Activated CD8-positive, alpha-beta memory T cell treated with anti-CD3 and anti-CD28 coated beads, Interleukin-2, amount 10 ng/mL, durations not matched to agents 7 days and 5 days (primary cell): ENCODE results near the gene FAM209B. TPM values are rescaled to one million over a fixed set of nuclear protein-coding genes. Genes with fewer than 3 reads are reported as not detected.
"Not testable (repeated sequence)": the region's sequence is repeated elsewhere in the genome, so short reads cannot be mapped to it uniquely, and the experiment has no call there.

Source experiments
- ATAC-seq: fragments of 150-1000 bp; cut with Tn5 transposase; one replicate; pipeline ENCODE4 v1.10.0; 2021; ENCODE audit warnings: moderate library complexity
- CTCF ChIA-PET: fragments of 350-600 bp; sonication (Branson Sonifier 250); formaldehyde crosslinking; loops from one replicate; lab custom pipeline; 2021; ENCODE audit warnings: antibody characterized with exemption; lab: Charles Lee
- DNase-seq: peaks from one replicate; pipeline ENCODE4 v3.0.0-alpha.2; 2020
- H3K27ac Mint-ChIP-seq: one replicate; pipeline ENCODE4 v1.8.0; 2021; ENCODE audit warnings: mild to moderate bottlenecking, mixed read lengths
- H3K27me3 Mint-ChIP-seq: one replicate; pipeline ENCODE4 v1.8.0; 2021; ENCODE audit warnings: mixed read lengths
- H3K36me3 Mint-ChIP-seq: one replicate; pipeline ENCODE4 v1.8.0; 2021; ENCODE audit warnings: mild to moderate bottlenecking, mixed read lengths
- H3K4me1 Mint-ChIP-seq: one replicate; pipeline ENCODE4 v1.8.0; 2021; ENCODE audit warnings: mixed read lengths
- H3K4me3 Mint-ChIP-seq: one replicate; pipeline ENCODE4 v1.8.0; 2021; ENCODE audit warnings: mild to moderate bottlenecking, moderate library complexity, mixed read lengths
- H3K9me3 Mint-ChIP-seq: one replicate; pipeline ENCODE4 v1.8.0; 2022; ENCODE audit warnings: low read depth, mixed read lengths
- total RNA-seq, 2 experiments: library from RNA; stranded (reverse); gene quantifications; one replicate each; pipeline ENCODE4 v1.2.3, GENCODE V29; 2021

Gene FAM209B
- total RNA-seq, 2 experiments from 2014 or later, result 1.3 to 1.7 TPM

GRCh38 chr20:56554869-56555268, 21.8 kb downstream of the FAM209B start:
- Mint-ChIP-seq H3K27ac (peak overlapping the region; percentile 4), H3K4me1 (peaks cover 9% of the 10 kb centered on the region), H3K4me3 (peak overlapping the region; percentile 1), H3K36me3 (no peaks in the 10 kb centered on the region), H3K9me3 (no peaks in the 10 kb centered on the region), H3K27me3 (peaks cover 4% of the 10 kb centered on the region)
- ATAC-seq (peak; percentile 69), DNase-seq (no peak)
- CTCF ChIA-PET, result no interaction called here

- Mint-ChIP-seq H3K4me3 (no peak overlapping the region), H3K9me3 (no peaks in the 10 kb centered on the region), H3K27me3 (peaks cover 4% of the 10 kb centered on the region), H3K4me1 (peaks cover 9% of the 10 kb centered on the region), H3K36me3 (no peaks in the 10 kb centered on the region), H3K27ac (no peak overlapping the region)
- no peak for ATAC-seq
- CTCF ChIA-PET, result interaction anchor here (1.3 kb wide), 1 partner anchor 8 kb away, joined by 3 read pairs; no protein-coding TSS in a partner anchor
- DNase-seq, result no peak
Measured at GRCh38 chr20:56558968-56559367, 25.9 kb downstream of the FAM209B start.

GRCh38 chr20:56564526-56564925, 31.5 kb downstream of the FAM209B start:
- not testable (repeated sequence) for H3K27me3 Mint-ChIP-seq, H3K27ac Mint-ChIP-seq, DNase-seq, ATAC-seq, H3K36me3 Mint-ChIP-seq, H3K4me3 Mint-ChIP-seq, H3K4me1 Mint-ChIP-seq, H3K9me3 Mint-ChIP-seq
- CTCF ChIA-PET, result interaction anchor here (1.1 kb wide), 2 partner anchors 16 to 17 kb away, joined by 3 read pairs; no protein-coding TSS in a partner anchor

- ATAC-seq (no peak), DNase-seq (no peak)
- no peaks in the 10 kb centered on the region for H3K36me3 Mint-ChIP-seq
- no peaks in the 10 kb centered on the region for H3K9me3 Mint-ChIP-seq
- H3K4me3 Mint-ChIP-seq, result no peak overlapping the region
- H3K4me1 Mint-ChIP-seq, result no peaks in the 10 kb centered on the region
- H3K27me3 Mint-ChIP-seq, result peaks cover 2% of the 10 kb centered on the region
- no peak overlapping the region for H3K27ac Mint-ChIP-seq
- CTCF ChIA-PET, result interaction anchor here (1.1 kb wide), 2 partner anchors 17 to 18 kb away, joined by 3 read pairs; no protein-coding TSS in a partner anchor
Measured at GRCh38 chr20:56565511-56565910, 32.5 kb downstream of the FAM209B start.

- no peaks in the 10 kb centered on the region for H3K36me3 Mint-ChIP-seq
- no peaks in the 10 kb centered on the region for H3K4me1 Mint-ChIP-seq
- CTCF ChIA-PET, result no interaction called here
- no peak for DNase-seq
- H3K4me3 Mint-ChIP-seq, result no peak overlapping the region
- H3K27me3 Mint-ChIP-seq, result peaks cover 3% of the 10 kb centered on the region
- H3K9me3 Mint-ChIP-seq, result no peaks in the 10 kb centered on the region
- no peak for ATAC-seq
- no peak overlapping the region for H3K27ac Mint-ChIP-seq
Measured at GRCh38 chr20:56566621-56567020, 33.6 kb downstream of the FAM209B start.

- DNase-seq (no peak), ATAC-seq (no peak)
- no peak overlapping the region for H3K4me3 Mint-ChIP-seq
- no peaks in the 10 kb centered on the region for H3K9me3 Mint-ChIP-seq
- no peak overlapping the region for H3K27ac Mint-ChIP-seq
- H3K36me3 Mint-ChIP-seq, result no peaks in the 10 kb centered on the region
- H3K4me1 Mint-ChIP-seq, result no peaks in the 10 kb centered on the region
- H3K27me3 Mint-ChIP-seq, result peaks cover 4% of the 10 kb centered on the region
- CTCF ChIA-PET, result interaction anchor here (1.2 kb wide), 1 partner anchor 20 kb away, joined by 4 read pairs; no protein-coding TSS in a partner anchor
Measured at GRCh38 chr20:56570832-56571231, 37.8 kb downstream of the FAM209B start.

- CTCF ChIA-PET, result no interaction called here
- ATAC-seq (no peak), DNase-seq (no peak)
- Mint-ChIP-seq H3K27me3 (peaks cover 2% of the 10 kb centered on the region), H3K4me3 (no peak overlapping the region), H3K4me1 (no peaks in the 10 kb centered on the region), H3K36me3 (no peaks in the 10 kb centered on the region), H3K9me3 (no peaks in the 10 kb centered on the region), H3K27ac (no peak overlapping the region)
Measured at GRCh38 chr20:56572172-56572571, 39.1 kb downstream of the FAM209B start.

- DNase-seq (no peak), ATAC-seq (no peak)
- H3K36me3 Mint-ChIP-seq, result no peaks in the 10 kb centered on the region
- H3K4me3 Mint-ChIP-seq, result no peak overlapping the region
- H3K27ac Mint-ChIP-seq, result no peak overlapping the region
- H3K4me1 Mint-ChIP-seq, result no peaks in the 10 kb centered on the region
- H3K9me3 Mint-ChIP-seq, result no peaks in the 10 kb centered on the region
- CTCF ChIA-PET, result no interaction called here
- peaks cover 2% of the 10 kb centered on the region for H3K27me3 Mint-ChIP-seq
Measured at GRCh38 chr20:56573986-56574385, 40.9 kb downstream of the FAM209B start.

- H3K9me3 Mint-ChIP-seq, result no peaks in the 10 kb centered on the region
- H3K27ac Mint-ChIP-seq, result no peak overlapping the region
- no peaks in the 10 kb centered on the region for H3K36me3 Mint-ChIP-seq
- ATAC-seq (no peak), DNase-seq (no peak)
- H3K4me3 Mint-ChIP-seq, result no peak overlapping the region
- H3K4me1 Mint-ChIP-seq, result no peaks in the 10 kb centered on the region
- H3K27me3 Mint-ChIP-seq, result peaks cover 2% of the 10 kb centered on the region
- CTCF ChIA-PET, result no interaction called here
Measured at GRCh38 chr20:56574531-56575142, 41.6 kb downstream of the FAM209B start.

- H3K27me3 Mint-ChIP-seq, result peaks cover 2% of the 10 kb centered on the region
- H3K27ac Mint-ChIP-seq, result no peak overlapping the region
- H3K9me3 Mint-ChIP-seq, result no peaks in the 10 kb centered on the region
- ATAC-seq (no peak), DNase-seq (no peak)
- H3K4me1 Mint-ChIP-seq, result no peaks in the 10 kb centered on the region
- no peak overlapping the region for H3K4me3 Mint-ChIP-seq
- H3K36me3 Mint-ChIP-seq, result no peaks in the 10 kb centered on the region
- CTCF ChIA-PET, result no interaction called here
Measured at GRCh38 chr20:56575157-56575556, 42.1 kb downstream of the FAM209B start.

- Mint-ChIP-seq H3K9me3 (no peaks in the 10 kb centered on the region), H3K27me3 (peaks cover 2% of the 10 kb centered on the region), H3K27ac (no peak overlapping the region), H3K4me3 (no peak overlapping the region), H3K36me3 (no peaks in the 10 kb centered on the region), H3K4me1 (no peaks in the 10 kb centered on the region)
- CTCF ChIA-PET, result no interaction called here
- ATAC-seq (no peak), DNase-seq (no peak)
Measured at GRCh38 chr20:56575961-56576360, 42.9 kb downstream of the FAM209B start.

- no peak for DNase-seq
- H3K36me3 Mint-ChIP-seq, result no peaks in the 10 kb centered on the region
- ATAC-seq, result no peak
- H3K9me3 Mint-ChIP-seq, result no peaks in the 10 kb centered on the region
- H3K4me1 Mint-ChIP-seq, result no peaks in the 10 kb centered on the region
- H3K4me3 Mint-ChIP-seq, result no peak overlapping the region
- no peak overlapping the region for H3K27ac Mint-ChIP-seq
- peaks cover 6% of the 10 kb centered on the region for H3K27me3 Mint-ChIP-seq
- CTCF ChIA-PET, result no interaction called here
Measured at GRCh38 chr20:56579301-56579710, 46.3 kb downstream of the FAM209B start.

GRCh38 chr20:56580226-56580625, 47.2 kb downstream of the FAM209B start:
- Mint-ChIP-seq H3K9me3 (no peaks in the 10 kb centered on the region), H3K27ac (no peak overlapping the region), H3K27me3 (peaks cover 6% of the 10 kb centered on the region), H3K4me1 (no peaks in the 10 kb centered on the region), H3K36me3 (no peaks in the 10 kb centered on the region), H3K4me3 (no peak overlapping the region)
- CTCF ChIA-PET, result no interaction called here
- DNase-seq (no peak), ATAC-seq (no peak)

GRCh38 chr20:56581701-56582100, 48.7 kb downstream of the FAM209B start:
- H3K27ac Mint-ChIP-seq, result no peak overlapping the region
- no peak for ATAC-seq
- H3K4me3 Mint-ChIP-seq, result no peak overlapping the region
- H3K9me3 Mint-ChIP-seq, result no peaks in the 10 kb centered on the region
- CTCF ChIA-PET, result no interaction called here
- H3K4me1 Mint-ChIP-seq, result no peaks in the 10 kb centered on the region
- no peaks in the 10 kb centered on the region for H3K36me3 Mint-ChIP-seq
- DNase-seq, result no peak
- H3K27me3 Mint-ChIP-seq, result peaks cover 6% of the 10 kb centered on the region
